ENCODE measurements around the gene CAMK1D. TPM values are rescaled to one million over a fixed set of nuclear protein-coding genes. Genes with fewer than 3 reads are reported as not detected.
"Not testable (repeated sequence)": the region's sequence is repeated elsewhere in the genome, so short reads cannot be mapped to it uniquely, and the experiment has no call there.

Gene CAMK1D
- total and polyA plus RNA-seq, 2 experiments from 2014 or later: 3.5 to 6.0 TPM

DNA sequence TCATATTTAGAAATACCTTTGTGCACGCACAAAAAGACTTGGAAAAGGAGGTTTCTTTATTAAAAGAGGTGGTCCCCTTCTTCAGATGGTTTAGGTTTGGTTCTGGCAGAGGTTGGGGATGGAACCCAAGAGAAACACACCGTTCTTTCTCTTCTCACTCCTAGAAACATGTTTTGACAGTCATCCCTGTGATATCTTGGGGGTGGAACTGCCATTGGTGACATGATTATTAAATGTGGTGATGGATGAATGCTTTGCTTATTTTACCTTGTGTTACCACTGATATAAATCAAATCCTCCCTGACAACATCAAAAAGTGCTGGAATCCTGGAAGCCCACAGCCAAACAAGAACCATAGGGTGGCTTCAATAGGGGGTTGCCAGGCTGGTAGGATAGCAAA, 505.6 kb downstream of the CAMK1D start:
- DNase-seq (ENCODE audit: low spot score): no peak
- Histone ChIP-seq H3K36me3 (replicated peaks; ENCODE audit: insufficient read depth, low read depth) (no peaks in the 10 kb centered on the region), H3K4me2 (no peak overlapping the region), H3K4me1 (ENCODE audit: insufficient read depth) (no peaks in the 10 kb centered on the region), H3K9me3 (ENCODE audit: low read depth) (no peaks in the 10 kb centered on the region), H3K27ac (no peak overlapping the region), H3K79me2 (no peaks in the 10 kb centered on the region), H3K27me3 (no peaks in the 10 kb centered on the region), H4K20me1 (ENCODE audit: insufficient read depth, poor library complexity, severe bottlenecking) (no peaks in the 10 kb centered on the region), H2AFZ (no peak overlapping the region), H3K9me2 (replicated peaks; ENCODE audit: insufficient read depth) (no peaks in the 10 kb centered on the region), H3K4me3 (no peak overlapping the region)
- WGBS (ENCODE audit: low lambda C conversion rate, missing lambda C conversion rate): 98% methylated on average over 2 of the region's 2 CpGs
- TF ChIP-seq, protein P1, sequence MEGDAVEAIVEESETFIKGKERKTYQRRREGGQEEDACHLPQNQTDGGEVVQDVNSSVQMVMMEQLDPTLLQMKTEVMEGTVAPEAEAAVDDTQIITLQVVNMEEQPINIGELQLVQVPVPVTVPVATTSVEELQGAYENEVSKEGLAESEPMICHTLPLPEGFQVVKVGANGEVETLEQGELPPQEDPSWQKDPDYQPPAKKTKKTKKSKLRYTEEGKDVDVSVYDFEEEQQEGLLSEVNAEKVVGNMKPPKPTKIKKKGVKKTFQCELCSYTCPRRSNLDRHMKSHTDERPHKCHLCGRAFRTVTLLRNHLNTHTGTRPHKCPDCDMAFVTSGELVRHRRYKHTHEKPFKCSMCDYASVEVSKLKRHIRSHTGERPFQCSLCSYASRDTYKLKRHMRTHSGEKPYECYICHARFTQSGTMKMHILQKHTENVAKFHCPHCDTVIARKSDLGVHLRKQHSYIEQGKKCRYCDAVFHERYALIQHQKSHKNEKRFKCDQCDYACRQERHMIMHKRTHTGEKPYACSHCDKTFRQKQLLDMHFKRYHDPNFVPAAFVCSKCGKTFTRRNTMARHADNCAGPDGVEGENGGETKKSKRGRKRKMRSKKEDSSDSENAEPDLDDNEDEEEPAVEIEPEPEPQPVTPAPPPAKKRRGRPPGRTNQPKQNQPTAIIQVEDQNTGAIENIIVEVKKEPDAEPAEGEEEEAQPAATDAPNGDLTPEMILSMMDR (IDR thresholded peaks at IDR 0.05; ENCODE audit: poor library complexity): no peak
- TF ChIP-seq EZH2phosphoT487 (IDR thresholded peaks at IDR 0.05; ENCODE audit: low read depth, severe bottlenecking, unreplicated experiment) (no peak), EZH2 (IDR thresholded peaks at IDR 0.05; ENCODE audit: borderline replicate concordance) (no peak)

DNA sequence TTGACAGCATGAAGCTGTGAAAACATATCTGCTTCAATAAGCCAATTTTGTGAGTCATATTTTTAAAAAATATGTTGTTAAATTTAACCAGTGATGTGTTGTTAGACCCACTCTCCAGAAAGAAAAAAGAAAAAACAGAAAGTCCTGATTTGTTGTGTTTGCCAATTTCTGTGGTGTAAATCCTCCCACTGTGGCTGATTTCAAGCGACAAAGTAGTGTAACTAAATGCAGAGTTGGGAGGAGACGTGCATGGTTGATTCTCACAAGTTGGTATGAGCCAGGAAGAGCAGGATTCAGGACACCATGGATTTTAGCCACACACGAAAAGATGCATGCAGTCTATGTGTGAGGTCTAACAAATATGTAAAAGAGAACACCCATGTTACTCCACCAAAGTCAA, 513.1 kb downstream of the CAMK1D start:
- Histone ChIP-seq H2AFZ (no peak overlapping the region), H3K4me1 (ENCODE audit: insufficient read depth) (no peaks in the 10 kb centered on the region), H4K20me1 (ENCODE audit: insufficient read depth, poor library complexity, severe bottlenecking) (no peaks in the 10 kb centered on the region), H3K9me2 (replicated peaks; ENCODE audit: insufficient read depth) (no peaks in the 10 kb centered on the region), H3K27ac (no peak overlapping the region), H3K4me2 (no peak overlapping the region), H3K27me3 (no peaks in the 10 kb centered on the region), H3K4me3 (no peak overlapping the region), H3K9me3 (ENCODE audit: low read depth) (peaks cover 2% of the 10 kb centered on the region), H3K79me2 (no peaks in the 10 kb centered on the region), H3K36me3 (replicated peaks; ENCODE audit: insufficient read depth, low read depth) (no peaks in the 10 kb centered on the region)
- 93% methylated on average over 3 of the region's 3 CpGs for WGBS (ENCODE audit: low lambda C conversion rate, missing lambda C conversion rate)
- TF ChIP-seq EZH2 (IDR thresholded peaks at IDR 0.05; ENCODE audit: borderline replicate concordance) (no peak), EZH2phosphoT487 (IDR thresholded peaks at IDR 0.05; ENCODE audit: low read depth, severe bottlenecking, unreplicated experiment) (no peak)
- TF ChIP-seq, protein P1 (IDR thresholded peaks at IDR 0.05; ENCODE audit: poor library complexity): no peak
- DNase-seq (ENCODE audit: low spot score): no peak

DNA sequence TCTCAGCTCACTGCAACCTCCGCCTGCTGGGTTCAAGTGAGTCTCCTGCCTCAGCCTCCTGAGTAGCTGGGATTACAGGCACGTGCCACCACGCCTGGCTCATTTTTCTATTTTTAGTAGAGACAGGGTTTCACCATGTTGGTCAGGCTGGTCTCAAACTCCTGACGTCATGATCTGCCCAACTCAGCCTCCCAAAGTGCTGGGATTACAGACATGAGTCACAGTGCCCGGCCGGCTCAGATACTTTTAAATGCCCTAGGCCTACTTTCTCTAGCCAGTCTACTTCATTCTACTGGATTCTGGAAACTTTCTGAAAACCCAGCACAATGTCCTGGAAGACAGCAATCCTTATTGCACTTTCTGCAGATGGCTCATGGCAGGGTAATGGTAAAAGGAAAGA, 516.2 kb downstream of the CAMK1D start:
- not testable (repeated sequence) for H3K4me2 ChIP-seq; H3K4me1 ChIP-seq (ENCODE audit: insufficient read depth); H2AFZ ChIP-seq; H3K4me3 ChIP-seq; H3K27me3 ChIP-seq; H3K9me2 ChIP-seq (replicated peaks; ENCODE audit: insufficient read depth); DNase-seq (ENCODE audit: low spot score); H3K79me2 ChIP-seq; H3K27ac ChIP-seq; H3K36me3 ChIP-seq (replicated peaks; ENCODE audit: insufficient read depth, low read depth); H4K20me1 ChIP-seq (ENCODE audit: insufficient read depth, poor library complexity, severe bottlenecking); H3K9me3 ChIP-seq (ENCODE audit: low read depth)
- WGBS (ENCODE audit: low lambda C conversion rate, missing lambda C conversion rate): 81% methylated on average over 6 of the region's 6 CpGs

DNA sequence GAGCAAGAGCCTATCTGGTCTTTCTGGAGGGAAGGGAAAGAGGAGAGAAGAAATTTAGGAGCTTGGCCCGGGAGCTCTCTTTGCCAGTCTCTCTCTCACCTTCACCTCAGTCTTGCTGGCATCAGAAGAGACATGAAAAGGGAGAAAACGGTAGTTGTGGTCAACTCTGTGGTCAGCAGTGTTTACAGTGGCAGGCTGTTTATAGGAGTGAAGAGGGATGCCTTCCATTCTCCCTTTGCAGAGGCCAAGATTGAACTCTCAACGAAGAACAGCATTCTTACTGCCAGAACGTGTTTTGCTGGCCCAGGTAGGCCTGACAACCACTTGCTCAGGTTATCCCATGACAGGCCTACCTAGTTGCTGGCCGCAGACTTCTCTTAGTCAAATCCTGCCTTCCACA, 518.9 kb downstream of the CAMK1D start:
- no peak overlapping the region for H3K27ac ChIP-seq
- H4K20me1 ChIP-seq (ENCODE audit: insufficient read depth, poor library complexity, severe bottlenecking): no peaks in the 10 kb centered on the region
- no peak overlapping the region for H2AFZ ChIP-seq
- no peaks in the 10 kb centered on the region for H3K4me1 ChIP-seq (ENCODE audit: insufficient read depth)
- DNase-seq (ENCODE audit: low spot score): no peak
- H3K9me2 ChIP-seq (replicated peaks; ENCODE audit: insufficient read depth): no peaks in the 10 kb centered on the region
- H3K36me3 ChIP-seq (replicated peaks; ENCODE audit: insufficient read depth, low read depth): no peaks in the 10 kb centered on the region
- H3K9me3 ChIP-seq (ENCODE audit: low read depth): no peaks in the 10 kb centered on the region
- TF ChIP-seq EZH2phosphoT487 (IDR thresholded peaks at IDR 0.05; ENCODE audit: low read depth, severe bottlenecking, unreplicated experiment): no peak
- no peak for TF ChIP-seq EZH2 (IDR thresholded peaks at IDR 0.05; ENCODE audit: borderline replicate concordance)
- TF ChIP-seq, protein P1 (IDR thresholded peaks at IDR 0.05; ENCODE audit: poor library complexity): no peak
- H3K4me3 ChIP-seq: no peak overlapping the region
- WGBS (ENCODE audit: low lambda C conversion rate, missing lambda C conversion rate): 63% methylated on average over 5 of the region's 5 CpGs
- H3K79me2 ChIP-seq: no peaks in the 10 kb centered on the region
- H3K27me3 ChIP-seq: no peaks in the 10 kb centered on the region
- no peak overlapping the region for H3K4me2 ChIP-seq

All from hepatocyte (in vitro differentiated cells).